Glomerular endothelial cell (primary cell): ENCODE data around the gene RAD51B. TPM values are rescaled to one million over a fixed set of nuclear protein-coding genes. Genes with fewer than 3 reads are reported as not detected.

ENCODE experiments used
- DNase-seq: peaks from one replicate; pipeline ENCODE4 v3.0.0-alpha.2; 2011; ENCODE audit warnings: low read depth, low spot score; ENCODE audit errors: extremely low read depth
- total RNA-seq: library from RNA; depleted of rRNA; stranded (reverse); fragments of >200 nt; gene quantifications from 2 replicates; pipeline ENCODE4 v1.2.3, GENCODE V29; 2015

RAD51B gene
- total RNA-seq, 1 donor from 2014 or later, result 9.7 TPM

GRCh38 chr14:68551045-68551683 lies 731.6 kb downstream of the RAD51B start:
- DNase-seq, result no peak

- no peak for DNase-seq
Measured at GRCh38 chr14:68552075-68552474, 732.5 kb downstream of the RAD51B start.

GRCh38 chr14:68552602-68553001 lies 733.0 kb downstream of the RAD51B start:
- DNase-seq, result no peak

DNA sequence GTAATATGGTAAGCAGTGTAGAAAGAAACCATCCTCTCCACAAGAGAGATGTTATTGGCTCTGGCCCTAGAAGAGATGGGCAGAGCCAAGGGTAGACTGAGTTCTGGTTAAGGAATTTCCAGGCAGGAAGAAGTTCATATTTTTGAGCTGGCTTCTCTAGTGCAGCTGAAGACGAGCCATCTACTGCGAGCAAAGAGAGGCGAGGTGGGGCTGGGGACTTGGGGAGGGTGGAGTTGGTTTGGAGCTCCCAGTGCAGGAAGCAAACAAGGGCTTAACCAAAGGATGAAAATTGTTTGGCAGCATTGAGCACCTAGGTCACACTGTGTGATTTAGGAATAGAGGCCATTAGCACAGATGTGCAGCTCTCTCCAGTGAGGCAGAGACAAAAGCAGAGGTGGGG lies 733.7 kb downstream of the RAD51B start:
- no peak for DNase-seq

- DNase-seq, result no peak
Measured at GRCh38 chr14:68554231-68554630, 734.7 kb downstream of the RAD51B start.

GRCh38 chr14:68556253-68556652 lies 736.7 kb downstream of the RAD51B start:
- no peak for DNase-seq

GRCh38 chr14:68557648-68558047 lies 738.1 kb downstream of the RAD51B start:
- DNase-seq, result no peak

GRCh38 chr14:68558096-68558495 lies 738.5 kb downstream of the RAD51B start:
- no peak for DNase-seq

GRCh38 chr14:68559949-68560348 lies 740.4 kb downstream of the RAD51B start:
- DNase-seq, result no peak

DNA sequence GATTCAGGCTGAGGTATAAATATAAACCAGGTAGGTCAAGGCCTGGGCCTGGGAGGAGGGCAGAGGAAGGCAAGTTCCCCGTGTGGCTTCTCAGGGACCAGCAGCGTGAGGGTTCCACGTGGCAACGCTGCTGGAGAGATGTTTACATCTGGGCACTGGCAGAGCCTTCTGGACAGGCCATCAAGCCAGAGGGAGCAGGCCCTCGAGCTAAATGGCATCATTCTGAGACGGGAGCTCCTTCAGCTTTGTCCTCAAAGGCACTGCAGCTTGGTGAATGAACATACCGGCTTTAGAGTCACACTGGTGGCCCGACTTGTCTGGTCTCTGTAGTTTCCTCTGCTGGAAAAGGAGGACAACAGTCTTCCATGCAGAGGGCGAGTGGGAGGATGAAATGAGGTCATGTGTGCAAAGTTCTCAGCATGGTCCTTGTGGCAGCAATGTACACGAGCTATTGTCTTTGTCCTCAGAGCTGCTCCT lies 742.0 kb downstream of the RAD51B start:
- DNase-seq, result no peak

GRCh38 chr14:68562911-68563250 lies 743.3 kb downstream of the RAD51B start:
- DNase-seq, result no peak

DNA sequence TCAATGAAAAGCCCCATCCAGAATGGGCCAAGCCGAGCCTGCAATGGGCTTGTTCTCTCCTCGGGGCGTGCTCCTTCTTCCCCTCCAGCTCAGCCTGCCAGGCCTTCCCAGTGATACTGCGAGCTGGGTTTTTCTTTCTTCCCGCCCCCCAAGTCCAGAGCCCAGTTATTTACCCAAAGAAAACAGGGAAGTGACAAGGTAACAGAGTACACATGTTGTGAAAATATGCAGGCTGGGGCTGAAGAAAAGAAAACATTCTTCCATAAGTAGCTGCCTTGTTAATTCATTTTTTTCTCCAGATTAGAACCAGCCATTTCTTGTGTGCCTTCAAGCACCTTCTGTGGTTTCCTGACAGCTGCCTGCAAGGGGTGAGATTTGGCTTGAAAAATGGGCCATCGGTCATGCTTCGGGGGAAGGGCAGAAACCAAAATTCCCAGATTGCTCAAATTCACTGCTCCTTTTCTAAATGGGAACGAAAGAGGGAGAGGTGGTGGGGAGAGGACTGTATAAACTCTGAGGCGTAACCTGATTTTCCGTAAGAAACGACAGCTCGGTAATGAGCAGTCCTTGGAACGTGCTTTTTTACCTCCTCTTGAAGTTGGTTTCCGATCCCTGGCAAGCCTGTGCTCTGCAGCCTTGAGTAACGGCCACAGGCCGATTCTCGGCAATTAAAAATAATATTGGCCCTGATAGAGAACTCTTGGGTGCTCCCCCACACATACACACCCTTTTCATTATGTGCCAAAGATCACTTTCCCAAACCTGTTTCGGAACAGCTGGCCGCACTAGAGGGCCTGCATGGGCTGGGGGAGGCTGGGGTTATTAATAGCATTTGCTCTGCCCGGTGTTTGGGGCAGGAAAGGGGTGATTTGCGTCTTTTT lies 743.9 kb downstream of the RAD51B start:
- DNase-seq, result no peak

DNA sequence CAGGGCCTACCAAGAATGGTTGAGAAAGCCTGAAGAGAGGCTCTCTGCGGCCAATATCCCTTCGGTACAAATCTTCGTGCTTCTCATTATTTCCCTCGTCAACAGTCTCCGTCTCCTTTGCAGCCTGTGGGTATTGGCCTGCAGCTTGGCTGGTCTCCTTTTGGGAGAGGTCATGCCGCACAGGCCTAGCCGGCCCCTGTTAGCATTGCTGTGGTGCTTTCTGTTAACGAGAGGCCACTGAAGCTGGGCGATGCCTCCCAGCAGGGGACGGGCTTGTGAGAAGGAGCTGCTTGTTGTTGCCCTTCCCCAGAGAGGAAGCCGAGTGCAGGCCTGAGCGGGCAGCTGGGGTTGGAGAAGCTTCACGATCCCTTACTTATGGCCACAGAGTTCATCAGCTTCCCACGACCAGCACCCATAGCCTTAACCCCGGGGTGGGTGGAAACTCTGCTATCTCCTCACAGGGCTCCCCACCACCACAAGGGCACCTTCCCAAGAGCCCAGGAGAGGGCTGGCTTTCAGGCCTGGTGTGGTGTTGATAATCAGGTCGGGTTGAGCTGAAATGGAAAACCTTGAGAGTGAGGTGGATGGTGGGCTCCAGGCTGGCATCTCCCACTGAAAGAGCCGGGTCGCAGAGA lies 744.7 kb downstream of the RAD51B start:
- no peak for DNase-seq

DNA sequence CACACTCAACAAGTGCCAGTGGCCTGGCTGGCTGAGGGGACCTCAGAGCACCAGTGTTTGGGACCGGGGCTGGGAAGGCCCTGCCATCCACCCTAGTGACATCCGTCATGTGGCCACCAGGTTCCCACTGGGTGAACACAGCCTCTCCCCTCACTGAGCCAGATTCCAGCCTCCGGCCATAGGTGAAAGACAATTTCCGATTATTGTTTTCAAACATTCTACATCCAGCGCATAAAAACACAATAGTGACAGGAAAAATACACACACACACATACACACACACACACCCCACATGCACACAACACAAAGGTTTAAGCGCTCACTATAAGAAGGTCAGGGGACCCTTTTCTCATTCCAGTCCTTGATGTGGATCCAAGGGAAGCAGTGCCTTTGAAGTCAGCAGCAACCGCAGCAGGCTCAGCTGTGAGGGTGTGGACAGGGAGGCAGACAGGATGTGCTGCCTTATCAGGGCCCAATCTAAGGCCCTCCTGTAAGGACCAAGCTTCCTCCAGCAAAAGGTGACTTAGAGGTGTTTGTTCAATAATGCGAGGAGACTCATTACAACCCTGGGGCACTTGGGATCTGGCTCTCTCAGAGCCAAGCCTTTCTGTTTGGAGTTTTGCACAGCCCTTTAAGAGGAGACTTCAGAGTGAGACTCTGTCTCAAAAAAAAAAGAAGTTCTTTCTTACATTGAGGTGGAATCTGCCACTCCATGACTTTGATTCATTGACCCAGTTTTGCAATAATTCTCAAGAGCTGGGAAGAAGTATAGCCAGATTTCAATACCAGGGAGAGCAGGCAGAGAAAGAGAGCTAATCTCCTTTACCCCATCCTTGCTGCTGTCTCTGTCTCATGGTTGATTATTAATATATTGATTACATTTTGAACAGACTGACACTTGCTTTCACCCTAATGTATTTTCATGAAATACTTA lies 745.5 kb downstream of the RAD51B start:
- no peak for DNase-seq

DNA sequence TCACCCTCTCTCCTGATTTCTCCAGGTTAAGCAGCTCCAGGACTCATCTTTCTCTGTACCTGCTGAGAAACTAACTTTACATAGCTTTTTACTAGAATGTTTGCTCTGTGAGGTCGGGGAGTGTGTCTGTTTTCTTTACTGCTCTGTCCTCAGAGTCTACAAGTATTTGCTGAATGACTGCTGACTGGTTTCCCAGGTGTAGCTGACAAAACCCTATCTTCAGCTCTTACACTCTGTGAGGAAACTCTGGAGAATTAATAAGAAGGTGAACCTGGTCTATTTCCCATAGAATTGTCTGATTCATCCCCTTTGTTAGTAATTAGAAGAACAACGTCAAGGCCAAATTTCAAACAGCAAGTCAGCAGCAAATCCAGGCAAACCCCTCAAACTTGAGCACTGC lies 746.5 kb downstream of the RAD51B start:
- no peak for DNase-seq

DNA sequence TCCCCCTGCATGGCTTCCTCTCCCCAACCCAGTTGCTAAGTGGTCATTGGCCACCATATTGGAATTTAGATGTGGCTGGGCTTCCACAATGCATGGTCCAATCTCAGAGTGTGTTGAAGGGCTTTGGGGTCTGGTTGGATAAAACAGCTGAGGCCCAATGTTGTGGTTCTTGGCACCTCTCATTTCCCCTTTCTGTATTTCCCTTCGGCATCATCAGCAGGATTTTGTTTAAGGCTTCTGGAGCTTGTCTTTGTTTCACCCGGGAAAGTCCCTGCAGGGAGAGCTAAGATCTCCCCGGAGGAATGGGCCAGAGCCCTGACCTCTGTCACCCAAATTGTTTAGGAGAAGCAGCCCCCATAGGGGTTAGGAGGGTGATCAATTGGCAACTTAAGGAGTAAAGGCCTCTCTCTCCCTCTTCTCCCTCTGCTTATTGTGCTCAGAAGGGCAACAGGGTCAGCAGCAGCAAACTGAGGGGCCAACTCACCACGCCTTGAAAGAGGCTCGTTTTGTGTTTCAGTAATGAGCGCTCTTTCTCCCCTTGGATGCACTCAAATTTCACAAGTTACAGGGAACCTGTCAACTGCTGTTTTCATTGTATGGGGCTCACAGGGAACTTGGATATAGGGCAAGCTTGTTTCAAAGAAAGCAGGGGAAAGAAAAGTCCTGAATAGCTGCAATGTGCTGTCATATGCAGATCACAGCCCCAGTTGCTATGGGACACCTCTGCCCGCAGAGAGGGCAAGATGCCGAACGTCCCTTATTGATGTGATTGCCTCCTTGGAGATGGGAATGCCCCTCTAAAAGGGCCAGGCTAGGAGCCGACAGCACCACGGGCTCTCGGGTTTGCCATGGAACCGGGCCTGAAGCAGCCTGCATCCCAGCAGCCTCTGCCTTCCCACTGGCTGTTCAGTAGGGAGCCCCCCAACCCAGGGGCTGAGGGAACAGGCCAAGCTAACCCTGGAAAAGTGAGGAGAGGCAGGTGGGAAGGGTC lies 749.6 kb downstream of the RAD51B start:
- DNase-seq, result no peak

DNA sequence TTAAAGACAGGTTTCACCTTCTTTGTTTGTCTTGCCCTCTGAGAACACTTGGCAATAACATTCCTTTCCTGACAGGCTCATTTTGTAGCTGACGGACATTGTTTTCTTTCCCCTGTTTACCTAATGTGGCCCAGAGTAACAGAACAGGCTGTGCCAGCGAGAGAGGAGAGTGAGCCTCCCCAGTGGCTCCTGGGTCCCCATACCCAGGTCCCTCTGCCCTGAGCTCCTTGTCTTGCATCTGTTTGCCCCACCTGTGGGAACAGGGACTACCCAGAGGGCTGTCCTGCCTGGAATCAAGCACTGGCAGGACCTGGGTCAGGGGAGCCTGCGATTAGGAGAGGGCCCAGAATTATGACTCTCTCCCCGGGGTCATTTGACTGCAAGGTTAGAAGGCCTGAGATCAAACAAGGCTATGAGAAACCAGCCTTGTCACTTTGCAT lies 750.4 kb downstream of the RAD51B start:
- DNase-seq, result no peak

- DNase-seq, result no peak
Measured at GRCh38 chr14:68571114-68571591, 751.6 kb downstream of the RAD51B start.

- no peak for DNase-seq
Measured at GRCh38 chr14:68571928-68572525, 752.4 kb downstream of the RAD51B start.
